Measurements from ENCODE around the gene DNMT3A. TPM values are rescaled to one million over a fixed set of nuclear protein-coding genes. Genes with fewer than 3 reads are reported as not detected.

The DNMT3A gene
- total RNA-seq, 1 experiment from 2014 or later = 215 TPM

DNA sequence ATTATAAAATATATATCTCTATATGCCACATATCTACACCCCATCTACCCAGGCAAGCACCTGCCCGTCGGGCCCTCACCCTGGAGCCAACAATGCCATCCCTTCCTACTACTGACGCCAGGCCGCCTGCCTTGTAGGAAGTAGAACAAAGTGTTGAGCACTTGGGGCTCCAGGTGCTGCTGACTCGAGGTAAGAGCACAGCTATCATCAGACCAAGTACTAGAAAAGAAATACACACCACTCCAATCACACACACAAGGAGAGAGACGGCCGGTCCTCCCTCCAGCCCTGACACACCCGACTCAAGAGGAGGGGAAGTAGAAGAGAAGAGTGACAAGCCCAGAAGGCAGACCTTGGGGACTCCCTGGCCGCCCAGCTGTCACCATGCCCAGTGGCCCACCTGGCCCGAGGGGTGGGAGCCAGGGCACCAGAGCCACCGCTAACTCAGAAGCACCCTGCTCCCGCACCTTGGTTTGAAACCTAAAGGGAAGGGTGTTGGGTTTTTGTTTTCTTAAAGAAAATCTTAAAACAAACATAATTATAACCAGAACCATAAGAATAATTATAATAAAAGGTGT lies 109.4 kb downstream of the DNMT3A start:
- no peak overlapping the region for H2BK5ac ChIP-seq (ENCODE audit: insufficient read length, low read length)
- Mint-ChIP-seq H3K36me3 (ENCODE audit: insufficient read depth in 1 of 3, low read depth in 3 of 3) (peaks cover 33 to 67% (median 51%) of the 10 kb centered on the region in 3 experiments; a peak in 6 of 7 replicates), H3K4me1 (peaks cover 31 to 39% of the 10 kb centered on the region in 2 experiments), H3K27ac (peak overlapping the region in 2 of 3 experiments; percentile 47 to 85; a peak in 2 of 7 replicates), H3K27me3 (ENCODE audit: low read depth) (no peaks in the 10 kb centered on the region), H3K9me3 (no peaks in the 10 kb centered on the region; a peak in 1 of 5 replicates), H3K4me3 (no peak overlapping the region)
- H4K20me1 ChIP-seq (ENCODE audit: control insufficient read depth, insufficient read depth, insufficient read length) = no peaks in the 10 kb centered on the region
- H4K8ac ChIP-seq (replicated peaks; ENCODE audit: insufficient read length, low read depth, low read length) = no peak overlapping the region
- no peak overlapping the region for H3K4ac ChIP-seq (ENCODE audit: low read depth, low read length)
- TF ChIP-seq, protein P1, sequence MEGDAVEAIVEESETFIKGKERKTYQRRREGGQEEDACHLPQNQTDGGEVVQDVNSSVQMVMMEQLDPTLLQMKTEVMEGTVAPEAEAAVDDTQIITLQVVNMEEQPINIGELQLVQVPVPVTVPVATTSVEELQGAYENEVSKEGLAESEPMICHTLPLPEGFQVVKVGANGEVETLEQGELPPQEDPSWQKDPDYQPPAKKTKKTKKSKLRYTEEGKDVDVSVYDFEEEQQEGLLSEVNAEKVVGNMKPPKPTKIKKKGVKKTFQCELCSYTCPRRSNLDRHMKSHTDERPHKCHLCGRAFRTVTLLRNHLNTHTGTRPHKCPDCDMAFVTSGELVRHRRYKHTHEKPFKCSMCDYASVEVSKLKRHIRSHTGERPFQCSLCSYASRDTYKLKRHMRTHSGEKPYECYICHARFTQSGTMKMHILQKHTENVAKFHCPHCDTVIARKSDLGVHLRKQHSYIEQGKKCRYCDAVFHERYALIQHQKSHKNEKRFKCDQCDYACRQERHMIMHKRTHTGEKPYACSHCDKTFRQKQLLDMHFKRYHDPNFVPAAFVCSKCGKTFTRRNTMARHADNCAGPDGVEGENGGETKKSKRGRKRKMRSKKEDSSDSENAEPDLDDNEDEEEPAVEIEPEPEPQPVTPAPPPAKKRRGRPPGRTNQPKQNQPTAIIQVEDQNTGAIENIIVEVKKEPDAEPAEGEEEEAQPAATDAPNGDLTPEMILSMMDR (conservative IDR thresholded peaks at IDR 0.05) = no peak
- no peak overlapping the region for H3K23ac ChIP-seq (ENCODE audit: insufficient read length, low read depth, low read length)
- H3T11ph ChIP-seq (ENCODE audit: low read length) = no peak overlapping the region
- H2BK120ac ChIP-seq (ENCODE audit: low read depth, low read length, poor library complexity, severe bottlenecking) = no peak overlapping the region
- H3K56ac ChIP-seq (ENCODE audit: insufficient read length, low read depth, low read length) = no peak overlapping the region
- no peak overlapping the region for H2AK5ac ChIP-seq (ENCODE audit: insufficient read length, low read length)
- no peaks in the 10 kb centered on the region for H3K23me2 ChIP-seq (ENCODE audit: insufficient read length, low read depth, low read length, poor library complexity, severe bottlenecking)
- H3K79me1 ChIP-seq (ENCODE audit: insufficient read depth, low read depth, low read length, poor library complexity, severe bottlenecking) = no peaks in the 10 kb centered on the region
- H2BK20ac ChIP-seq (ENCODE audit: low read depth, low read length, poor library complexity, severe bottlenecking) = no peak overlapping the region
- H3K14ac ChIP-seq (ENCODE audit: insufficient read depth, low read length) = no peak overlapping the region
- no peaks in the 10 kb centered on the region for H3K79me2 ChIP-seq (ENCODE audit: insufficient read depth, low read length)
- DNase-seq = no peak
- no peak overlapping the region for H2BK15ac ChIP-seq (ENCODE audit: low read depth, low read length)
- H3K9ac ChIP-seq (ENCODE audit: extremely low read depth, insufficient read length, low read length) = no peak overlapping the region
- no peak overlapping the region for H4K91ac ChIP-seq (ENCODE audit: insufficient read length, low read depth, low read length)
- no peak overlapping the region for H3K27ac ChIP-seq (ENCODE audit: insufficient read length, low read depth, low read length)
- H4K5ac ChIP-seq (ENCODE audit: insufficient read length, low read depth, low read length) = no peak overlapping the region
- H3K9me3 ChIP-seq (ENCODE audit: control insufficient read depth, low read depth, low read length) = no peaks in the 10 kb centered on the region
- no peak overlapping the region for H3K4me2 ChIP-seq (ENCODE audit: insufficient read depth, insufficient read length, low read length)
- H3K27me3 ChIP-seq (ENCODE audit: insufficient read depth, low read length) = no peaks in the 10 kb centered on the region
- H2BK12ac ChIP-seq (ENCODE audit: insufficient read length, low read depth, low read length) = no peak overlapping the region
- H3K18ac ChIP-seq (ENCODE audit: insufficient read length, low read depth, low read length) = no peak overlapping the region
- no CpG with 5 or more reads among the region's 12 CpGs for WGBS (ENCODE audit: extremely low coverage, insufficient read length, low lambda C conversion rate)
- peaks cover 3% of the 10 kb centered on the region; the same call in 1 of the 2 replicates for H3K4me1 ChIP-seq (ENCODE audit: insufficient read depth, low read length)
- no peak overlapping the region for H2AFZ ChIP-seq (ENCODE audit: low read length)

Data from H9 (cell line).